NCI-H446 treated with DMSO at 0.1 percent for 48 hours (cell line): ENCODE results near the gene STK4.

Source experiments
- DNase-seq: peaks from one replicate; lab custom pipeline; 2025; lab: John Stamatoyannopoulos, UW

STK4 gene

GRCh38 chr20:45029884-45030283 is 63.6 kb downstream of the STK4 start:
- DNase-seq: no peak

GRCh38 chr20:45032276-45032675 is 66.0 kb downstream of the STK4 start:
- no peak for DNase-seq

- no peak for DNase-seq
Measured at GRCh38 chr20:45032781-45033180, 66.5 kb downstream of the STK4 start.

GRCh38 chr20:45034436-45034835 is 68.1 kb downstream of the STK4 start:
- DNase-seq: no peak

GRCh38 chr20:45036044-45036755 is 69.9 kb downstream of the STK4 start:
- DNase-seq: no peak

- no peak for DNase-seq
Measured at GRCh38 chr20:45037050-45037449, 70.7 kb downstream of the STK4 start.

GRCh38 chr20:45037635-45038034 is 71.3 kb downstream of the STK4 start:
- no peak for DNase-seq

- no peak for DNase-seq
Measured at GRCh38 chr20:45038745-45039474, 72.6 kb downstream of the STK4 start.

- DNase-seq: no peak
Measured at GRCh38 chr20:45039475-45039820, 73.1 kb downstream of the STK4 start.

GRCh38 chr20:45041464-45042337 is 75.4 kb downstream of the STK4 start:
- DNase-seq: no peak

- DNase-seq: no peak
Measured at GRCh38 chr20:45042978-45043377, 76.7 kb downstream of the STK4 start.

- DNase-seq: peak; percentile 68
Measured at GRCh38 chr20:45044084-45044573, 77.8 kb downstream of the STK4 start.

- DNase-seq: no peak
Measured at GRCh38 chr20:45044601-45045000, 78.3 kb downstream of the STK4 start.

- no peak for DNase-seq
Measured at GRCh38 chr20:45047581-45048119, 81.3 kb downstream of the STK4 start.

- DNase-seq: no peak
Measured at GRCh38 chr20:45049438-45049837, 83.1 kb downstream of the STK4 start.

- DNase-seq: no peak
Measured at GRCh38 chr20:45049904-45050471, 83.7 kb downstream of the STK4 start.

GRCh38 chr20:45051204-45052060 is 85.1 kb downstream of the STK4 start:
- no peak for DNase-seq

- DNase-seq: no peak
Measured at GRCh38 chr20:45052698-45053429, 86.6 kb downstream of the STK4 start.

- DNase-seq: no peak
Measured at GRCh38 chr20:45053430-45054351, 87.4 kb downstream of the STK4 start.
